Keratinocyte (primary cell): ENCODE data around the gene P2RX1. TPM values are rescaled to one million over a fixed set of nuclear protein-coding genes. Genes with fewer than 3 reads are reported as not detected.

Source experiments
- DNase-seq: peaks from one replicate; pipeline ENCODE4 v3.0.0-alpha.2; 2011; ENCODE audit warnings: low read depth, missing footprints, low spot score
- FAIRE-seq: peaks from 2 replicates; lab custom pipeline; 2011; peaks lifted over from hg19 to GRCh38; lab: Jason Lieb, UNC
- H2AFZ ChIP-seq: 2 replicates; pipeline ENCODE4 v1.6.0; 2012; ENCODE audit warnings: low read length, control low read depth, inconsistent platforms; ENCODE audit not compliant: control insufficient read depth
- H3K27ac ChIP-seq: 2 replicates; pipeline ENCODE4 v1.5.1; 2011; ENCODE audit warnings: low read length; ENCODE audit not compliant: control insufficient read depth, insufficient read depth
- H3K27me3 ChIP-seq: 3 replicates; pipeline ENCODE4 v1.6.0; 2011; ENCODE audit warnings: low read length; ENCODE audit not compliant: control insufficient read depth, insufficient read depth; ENCODE audit errors: extremely low read depth
- H3K36me3 ChIP-seq, 2 experiments: 2 replicates in 1 of 2; 3 replicates in 1 of 2; pipeline ENCODE4 v1.5.1; 2011; ENCODE audit warnings: low read length in 2 of 2, mild to moderate bottlenecking in 1 of 2; ENCODE audit not compliant: control insufficient read depth in 2 of 2, insufficient read depth in 2 of 2; ENCODE audit errors: extremely low read depth in 1 of 2
- H3K4me1 ChIP-seq: 3 replicates; pipeline ENCODE4 v1.5.1; 2011; ENCODE audit warnings: low read length; ENCODE audit not compliant: control insufficient read depth, insufficient read depth; ENCODE audit errors: extremely low read depth
- H3K4me2 ChIP-seq: 3 replicates; pipeline ENCODE4 v1.6.0; 2011; ENCODE audit warnings: low read depth, low read length; ENCODE audit not compliant: control insufficient read depth, insufficient read depth; ENCODE audit errors: extremely low read depth
- H3K4me3 ChIP-seq, 3 experiments: fragments of 200-600 bp in 1 of 3; sonication (generic) in 1 of 3; 2 replicates in 2 of 3; 3 replicates in 1 of 3; pipeline ENCODE4 v1.5.1; 2011 to 2016; ENCODE audit warnings: low read length in 3 of 3, mild to moderate bottlenecking in 3 of 3, control low read depth in 2 of 3, inconsistent platforms in 1 of 3, low read depth in 1 of 3, mixed read lengths in 1 of 3, mixed run types in 1 of 3, moderate library complexity in 1 of 3; ENCODE audit not compliant: control insufficient read depth in 2 of 3, insufficient read depth in 2 of 3; ENCODE audit errors: extremely low read depth in 1 of 3
- H3K79me2 ChIP-seq: 2 replicates; pipeline ENCODE4 v1.6.0; 2012; ENCODE audit warnings: low read length; ENCODE audit not compliant: control insufficient read depth, insufficient read depth
- H3K9ac ChIP-seq: 3 replicates; pipeline ENCODE4 v1.6.0; 2011; ENCODE audit warnings: low read length; ENCODE audit not compliant: control insufficient read depth, insufficient read depth; ENCODE audit errors: extremely low read depth
- H3K9me1 ChIP-seq: 3 replicates; pipeline ENCODE4 v1.6.0; 2011; ENCODE audit warnings: low read length; ENCODE audit not compliant: control insufficient read depth, insufficient read depth; ENCODE audit errors: extremely low read depth
- H3K9me3 ChIP-seq: 2 replicates; pipeline ENCODE4 v1.5.1; 2012; ENCODE audit warnings: low read depth, low read length; ENCODE audit not compliant: control insufficient read depth
- H4K20me1 ChIP-seq: 3 replicates; pipeline ENCODE4 v1.6.0; 2011; ENCODE audit warnings: low read length; ENCODE audit not compliant: control insufficient read depth, insufficient read depth; ENCODE audit errors: extremely low read depth
- CTCF ChIP-seq, 3 experiments: IDR thresholded peaks in 1 of 3; conservative IDR thresholded peaks in 1 of 3; optimal IDR thresholded peaks in 1 of 3; 2 replicates in 2 of 3; 3 replicates in 1 of 3; pipeline versions ENCODE3 to v1.5.1; 2011; ENCODE audit warnings: low read length in 3 of 3, mild to moderate bottlenecking in 3 of 3, moderate library complexity in 2 of 3, control low read depth in 1 of 3, inconsistent platforms in 1 of 3; ENCODE audit not compliant: insufficient read depth in 2 of 3; ENCODE audit errors: extremely low read depth in 1 of 3
- EZH2 ChIP-seq: IDR thresholded peaks from one replicate; pipeline ENCODE4 v1.6.1; 2012; ENCODE audit warnings: inconsistent platforms, mild to moderate bottlenecking, low read length, moderate library complexity
- dilution Hi-C: fragments of 300-500 bp; cut with MboI; formaldehyde crosslinking; loops from one replicate; pipeline ENCODE4 v1.7.0; 2020; ENCODE audit warnings: low sequenced_read_pairs; ENCODE audit not compliant: extremely low pct_ligation_motif_present
- polyA plus RNA-seq, 5 experiments: library from polyadenylated mRNA; depleted of rRNA in 3 of 5; stranded (reverse) in 3 of 5; stranded (forward) in 1 of 5; unstranded in 1 of 5; fragments of >200 nt; gene quantifications; 1 replicate in 1 of 5; 2 replicates in 3 of 5; 3 replicates in 1 of 5; pipeline versions ENCODE4 v1.2.1 to v1.2.3, GENCODE V29; 2011 to 2012; ENCODE audit warnings: missing spikeins in 2 of 5, low read depth in 1 of 5, low replicate concordance in 1 of 5

The P2RX1 gene
- polyA plus RNA-seq, 1 donor (not counting 4 experiments of a cell fraction or from before 2014, with no cell fraction given): not detected

DNA sequence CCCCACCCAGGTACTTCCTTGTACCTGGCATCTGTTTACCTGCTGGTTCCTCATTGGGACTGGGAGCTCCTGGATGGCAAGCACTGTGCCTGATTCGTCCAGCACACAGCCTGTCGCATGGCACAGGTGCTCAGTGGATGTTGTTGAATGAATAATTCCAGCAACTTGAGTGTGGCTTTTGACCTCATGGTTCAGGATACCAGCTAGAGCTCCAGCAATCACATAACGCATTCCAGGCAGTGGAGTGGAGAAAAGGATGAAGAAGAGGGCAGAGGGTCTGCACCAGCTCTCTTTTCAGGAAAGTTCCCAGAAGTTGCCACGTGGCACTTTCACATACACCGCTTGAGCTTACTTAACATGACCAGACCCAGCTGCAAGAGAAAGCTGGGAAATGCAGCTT is 22.1 kb downstream of the P2RX1 start:
- Histone ChIP-seq H3K4me1 (peaks cover 36% of the 10 kb centered on the region), H3K9me3 (no peaks in the 10 kb centered on the region), H3K27ac (no peak overlapping the region), H4K20me1 (no peaks in the 10 kb centered on the region), H3K9me1 (no peaks in the 10 kb centered on the region), H3K36me3 (no peaks in the 10 kb centered on the region), H3K79me2 (no peaks in the 10 kb centered on the region), H3K4me3 (no peak overlapping the region), H3K27me3 (no peaks in the 10 kb centered on the region), H3K9ac (no peak overlapping the region), H2AFZ (no peak overlapping the region), H3K4me2 (no peak overlapping the region)
- TF ChIP-seq CTCF (optimal IDR thresholded peaks at IDR 0.05 in 1 of 3, IDR thresholded peaks at IDR 0.05 in 1 of 3, conservative IDR thresholded peaks at IDR 0.05 in 1 of 3; ENCODE audit: extremely low read depth in 1 of 3, insufficient read depth in 2 of 3, low read length in 3 of 3): no peak
- no peak for TF ChIP-seq EZH2
- dilution Hi-C loops: no loop called here
- no peak for DNase-seq
- peak; percentile 53 for FAIRE-seq

GRCh38 chr17:3893720-3894116 is 22.5 kb downstream of the P2RX1 start:
- peak overlapping the region; percentile 70 for H3K4me2 ChIP-seq
- FAIRE-seq (no peak), DNase-seq (no peak)
- no peaks in the 10 kb centered on the region for H3K9me1 ChIP-seq
- no peak overlapping the region for H3K9ac ChIP-seq
- no peaks in the 10 kb centered on the region for H3K9me3 ChIP-seq
- TF ChIP-seq CTCF (optimal IDR thresholded peaks at IDR 0.05 in 1 of 3, IDR thresholded peaks at IDR 0.05 in 1 of 3, conservative IDR thresholded peaks at IDR 0.05 in 1 of 3; ENCODE audit: extremely low read depth in 1 of 3, insufficient read depth in 2 of 3, low read length in 3 of 3): no peak
- no peak for TF ChIP-seq EZH2
- no peaks in the 10 kb centered on the region for H3K36me3 ChIP-seq
- H3K27ac ChIP-seq: no peak overlapping the region
- H3K4me3 ChIP-seq: peak overlapping the region in 1 of 3 experiments; percentile 50
- dilution Hi-C loops: no loop called here
- H3K4me1 ChIP-seq: peaks cover 41% of the 10 kb centered on the region
- no peaks in the 10 kb centered on the region for H4K20me1 ChIP-seq
- no peaks in the 10 kb centered on the region for H3K79me2 ChIP-seq
- no peaks in the 10 kb centered on the region for H3K27me3 ChIP-seq
- peak overlapping the region; percentile 66 for H2AFZ ChIP-seq
